ENCODE results near the gene HBZ. TPM values are rescaled to one million over a fixed set of nuclear protein-coding genes. Genes with fewer than 3 reads are reported as not detected.
A peak's percentile ranks its signal among the peaks of the same experiment; 100 is the strongest.

Gene HBZ
- total and polyA plus RNA-seq, 9 of the 15 experiments (the other 6 are each of a cell fraction or from before 2014, with no cell fraction given): 58.0 to 610 (median 113) TPM

- no peak for TF ChIP-seq MAFG (tag; conservative IDR thresholded peaks at IDR 0.05)
- TF ChIP-seq PKNOX1 (IDR thresholded peaks at IDR 0.05): peak; percentile 41; the same call in 1 of the 2 replicates
- TF ChIP-seq HMGN3 (IDR thresholded peaks at IDR 0.05; ENCODE audit: borderline replicate concordance, extremely low read depth, insufficient read length, low read depth, low read length): no peak
- peak; percentile 36; the same call in 1 of the 2 replicates for TF ChIP-seq LEF1 (IDR thresholded peaks at IDR 0.05)
- TF ChIP-seq FOXM1 (IDR thresholded peaks at IDR 0.05; ENCODE audit: low read depth): peak; percentile 28; the same call in 1 of the 2 replicates
- no peak for TF ChIP-seq FOXM1 (CRISPR knock-in tag; IDR thresholded peaks at IDR 0.05; ENCODE audit: low read depth)
- no peak for TF ChIP-seq ZNF395 (CRISPR knock-in tag; IDR thresholded peaks at IDR 0.05)
- TF ChIP-seq, protein P1, sequence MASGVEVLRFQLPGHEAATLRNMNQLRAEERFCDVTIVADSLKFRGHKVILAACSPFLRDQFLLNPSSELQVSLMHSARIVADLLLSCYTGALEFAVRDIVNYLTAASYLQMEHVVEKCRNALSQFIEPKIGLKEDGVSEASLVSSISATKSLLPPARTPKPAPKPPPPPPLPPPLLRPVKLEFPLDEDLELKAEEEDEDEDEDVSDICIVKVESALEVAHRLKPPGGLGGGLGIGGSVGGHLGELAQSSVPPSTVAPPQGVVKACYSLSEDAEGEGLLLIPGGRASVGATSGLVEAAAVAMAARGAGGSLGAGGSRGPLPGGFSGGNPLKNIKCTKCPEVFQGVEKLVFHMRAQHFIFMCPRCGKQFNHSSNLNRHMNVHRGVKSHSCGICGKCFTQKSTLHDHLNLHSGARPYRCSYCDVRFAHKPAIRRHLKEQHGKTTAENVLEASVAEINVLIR (CRISPR knock-in tag; IDR thresholded peaks at IDR 0.05): peak; percentile 61
- TF ChIP-seq, protein P2, sequence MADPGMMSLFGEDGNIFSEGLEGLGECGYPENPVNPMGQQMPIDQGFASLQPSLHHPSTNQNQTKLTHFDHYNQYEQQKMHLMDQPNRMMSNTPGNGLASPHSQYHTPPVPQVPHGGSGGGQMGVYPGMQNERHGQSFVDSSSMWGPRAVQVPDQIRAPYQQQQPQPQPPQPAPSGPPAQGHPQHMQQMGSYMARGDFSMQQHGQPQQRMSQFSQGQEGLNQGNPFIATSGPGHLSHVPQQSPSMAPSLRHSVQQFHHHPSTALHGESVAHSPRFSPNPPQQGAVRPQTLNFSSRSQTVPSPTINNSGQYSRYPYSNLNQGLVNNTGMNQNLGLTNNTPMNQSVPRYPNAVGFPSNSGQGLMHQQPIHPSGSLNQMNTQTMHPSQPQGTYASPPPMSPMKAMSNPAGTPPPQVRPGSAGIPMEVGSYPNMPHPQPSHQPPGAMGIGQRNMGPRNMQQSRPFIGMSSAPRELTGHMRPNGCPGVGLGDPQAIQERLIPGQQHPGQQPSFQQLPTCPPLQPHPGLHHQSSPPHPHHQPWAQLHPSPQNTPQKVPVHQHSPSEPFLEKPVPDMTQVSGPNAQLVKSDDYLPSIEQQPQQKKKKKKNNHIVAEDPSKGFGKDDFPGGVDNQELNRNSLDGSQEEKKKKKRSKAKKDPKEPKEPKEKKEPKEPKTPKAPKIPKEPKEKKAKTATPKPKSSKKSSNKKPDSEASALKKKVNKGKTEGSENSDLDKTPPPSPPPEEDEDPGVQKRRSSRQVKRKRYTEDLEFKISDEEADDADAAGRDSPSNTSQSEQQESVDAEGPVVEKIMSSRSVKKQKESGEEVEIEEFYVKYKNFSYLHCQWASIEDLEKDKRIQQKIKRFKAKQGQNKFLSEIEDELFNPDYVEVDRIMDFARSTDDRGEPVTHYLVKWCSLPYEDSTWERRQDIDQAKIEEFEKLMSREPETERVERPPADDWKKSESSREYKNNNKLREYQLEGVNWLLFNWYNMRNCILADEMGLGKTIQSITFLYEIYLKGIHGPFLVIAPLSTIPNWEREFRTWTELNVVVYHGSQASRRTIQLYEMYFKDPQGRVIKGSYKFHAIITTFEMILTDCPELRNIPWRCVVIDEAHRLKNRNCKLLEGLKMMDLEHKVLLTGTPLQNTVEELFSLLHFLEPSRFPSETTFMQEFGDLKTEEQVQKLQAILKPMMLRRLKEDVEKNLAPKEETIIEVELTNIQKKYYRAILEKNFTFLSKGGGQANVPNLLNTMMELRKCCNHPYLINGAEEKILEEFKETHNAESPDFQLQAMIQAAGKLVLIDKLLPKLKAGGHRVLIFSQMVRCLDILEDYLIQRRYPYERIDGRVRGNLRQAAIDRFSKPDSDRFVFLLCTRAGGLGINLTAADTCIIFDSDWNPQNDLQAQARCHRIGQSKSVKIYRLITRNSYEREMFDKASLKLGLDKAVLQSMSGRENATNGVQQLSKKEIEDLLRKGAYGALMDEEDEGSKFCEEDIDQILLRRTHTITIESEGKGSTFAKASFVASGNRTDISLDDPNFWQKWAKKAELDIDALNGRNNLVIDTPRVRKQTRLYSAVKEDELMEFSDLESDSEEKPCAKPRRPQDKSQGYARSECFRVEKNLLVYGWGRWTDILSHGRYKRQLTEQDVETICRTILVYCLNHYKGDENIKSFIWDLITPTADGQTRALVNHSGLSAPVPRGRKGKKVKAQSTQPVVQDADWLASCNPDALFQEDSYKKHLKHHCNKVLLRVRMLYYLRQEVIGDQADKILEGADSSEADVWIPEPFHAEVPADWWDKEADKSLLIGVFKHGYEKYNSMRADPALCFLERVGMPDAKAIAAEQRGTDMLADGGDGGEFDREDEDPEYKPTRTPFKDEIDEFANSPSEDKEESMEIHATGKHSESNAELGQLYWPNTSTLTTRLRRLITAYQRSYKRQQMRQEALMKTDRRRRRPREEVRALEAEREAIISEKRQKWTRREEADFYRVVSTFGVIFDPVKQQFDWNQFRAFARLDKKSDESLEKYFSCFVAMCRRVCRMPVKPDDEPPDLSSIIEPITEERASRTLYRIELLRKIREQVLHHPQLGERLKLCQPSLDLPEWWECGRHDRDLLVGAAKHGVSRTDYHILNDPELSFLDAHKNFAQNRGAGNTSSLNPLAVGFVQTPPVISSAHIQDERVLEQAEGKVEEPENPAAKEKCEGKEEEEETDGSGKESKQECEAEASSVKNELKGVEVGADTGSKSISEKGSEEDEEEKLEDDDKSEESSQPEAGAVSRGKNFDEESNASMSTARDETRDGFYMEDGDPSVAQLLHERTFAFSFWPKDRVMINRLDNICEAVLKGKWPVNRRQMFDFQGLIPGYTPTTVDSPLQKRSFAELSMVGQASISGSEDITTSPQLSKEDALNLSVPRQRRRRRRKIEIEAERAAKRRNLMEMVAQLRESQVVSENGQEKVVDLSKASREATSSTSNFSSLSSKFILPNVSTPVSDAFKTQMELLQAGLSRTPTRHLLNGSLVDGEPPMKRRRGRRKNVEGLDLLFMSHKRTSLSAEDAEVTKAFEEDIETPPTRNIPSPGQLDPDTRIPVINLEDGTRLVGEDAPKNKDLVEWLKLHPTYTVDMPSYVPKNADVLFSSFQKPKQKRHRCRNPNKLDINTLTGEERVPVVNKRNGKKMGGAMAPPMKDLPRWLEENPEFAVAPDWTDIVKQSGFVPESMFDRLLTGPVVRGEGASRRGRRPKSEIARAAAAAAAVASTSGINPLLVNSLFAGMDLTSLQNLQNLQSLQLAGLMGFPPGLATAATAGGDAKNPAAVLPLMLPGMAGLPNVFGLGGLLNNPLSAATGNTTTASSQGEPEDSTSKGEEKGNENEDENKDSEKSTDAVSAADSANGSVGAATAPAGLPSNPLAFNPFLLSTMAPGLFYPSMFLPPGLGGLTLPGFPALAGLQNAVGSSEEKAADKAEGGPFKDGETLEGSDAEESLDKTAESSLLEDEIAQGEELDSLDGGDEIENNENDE (IDR thresholded peaks at IDR 0.05; ENCODE audit: low read depth, low read length): no peak
- peak; percentile 74 for TF ChIP-seq CBFA2T2 (conservative IDR thresholded peaks at IDR 0.05)
- TF ChIP-seq BRD4 (IDR thresholded peaks at IDR 0.05): 0 out of 2 replicates have a peak, but pooled peaks have one; percentile 51
- TF ChIP-seq GTF2A2 (tag; IDR thresholded peaks at IDR 0.05): no peak
- TF ChIP-seq CBX1 (IDR thresholded peaks at IDR 0.05; ENCODE audit: low read depth): no peak
- peak; percentile 57 for TF ChIP-seq HDAC3 (IDR thresholded peaks at IDR 0.05; ENCODE audit: borderline replicate concordance, partially characterized antibody)
Observed at GRCh38 chr16:144797-145252, 7.6 kb upstream of the HBZ start (continued).
